Large intestine (tissue), 12 donors: Measurements from ENCODE around the gene TMEM74B. TPM values are rescaled to one million over a fixed set of nuclear protein-coding genes. Genes with fewer than 3 reads are reported as not detected.
"Not testable (repeated sequence)": the region's sequence is repeated elsewhere in the genome, so short reads cannot be mapped to it uniquely, and the experiment has no call there.

Source experiments
- DNase-seq, 2 donors: peaks; one replicate each; pipeline versions ENCODE4 v3.0.0 to v3.0.0-alpha.2; 2013
- H3K27ac ChIP-seq: one replicate; pipeline ENCODE4 v1.5.1; 2013; ENCODE audit warnings: low read length
- H3K27me3 ChIP-seq: 2 replicates; pipeline ENCODE4 v1.6.1; 2013; ENCODE audit warnings: low read length; ENCODE audit not compliant: control insufficient read depth, insufficient read depth
- H3K36me3 ChIP-seq: 2 replicates; pipeline ENCODE4 v1.6.1; 2013; ENCODE audit warnings: low read length; ENCODE audit not compliant: control insufficient read depth, insufficient read depth
- H3K4me1 ChIP-seq: one replicate; pipeline ENCODE4 v1.6.1; 2013; ENCODE audit warnings: low read length; ENCODE audit not compliant: control insufficient read depth, insufficient read depth
- H3K4me3 ChIP-seq: one replicate; pipeline ENCODE4 v1.5.1; 2013; ENCODE audit warnings: low read length
- H3K9me3 ChIP-seq: one replicate; pipeline ENCODE4 v1.6.1; 2013; ENCODE audit warnings: mild to moderate bottlenecking, low read depth, low read length, moderate library complexity; ENCODE audit not compliant: control insufficient read depth
- WGBS: methylation state at CpG from one replicate; pipeline ENCODE4 v1.1.5; 2013; ENCODE audit warnings: low lambda C conversion rate; ENCODE audit not compliant: insufficient coverage; 5-methylcytosine and 5-hydroxymethylcytosine counted together
- long read RNA-seq, 11 donors: transcript quantifications; one replicate each; lab custom pipeline, GENCODE V29; 2026
- polyA plus RNA-seq: library from polyadenylated mRNA; unstranded; fragments of 120-200 nt; gene quantifications from one replicate; pipeline ENCODE4 v1.2.1, GENCODE V29; 2013

The TMEM74B gene
- polyA plus RNA-seq = 58.5 TPM
- long read RNA-seq, donor 1, partial matches to known transcripts = 0 of 6 reads
- long read RNA-seq, donor 1, other reads (novel, unspliced or antisense) = 0 of 6 reads
- long read RNA-seq, donor 2, partial matches to known transcripts = 0 of 7 reads
- long read RNA-seq, donor 2, other reads (novel, unspliced or antisense) = 0 of 7 reads
- long read RNA-seq, donor 3, transcript TMEM74B-201 (2 exons, 1,730 nt) = major isoform, 6 of 9 reads
- long read RNA-seq, donor 3, partial matches to known transcripts = 0 of 9 reads
- long read RNA-seq, donor 3, other reads (novel, unspliced or antisense) = 0 of 9 reads
- long read RNA-seq, donor 4 = 0 reads
- long read RNA-seq, donor 5, partial matches to known transcripts = 0 of 1 reads
- long read RNA-seq, donor 5, other reads (novel, unspliced or antisense) = 0 of 1 reads
- long read RNA-seq, donor 6, partial matches to known transcripts = 0 of 4 reads
- long read RNA-seq, donor 6, other reads (novel, unspliced or antisense) = 0 of 4 reads
- long read RNA-seq, donor 7 = 0 reads
- long read RNA-seq, donor 8, partial matches to known transcripts = 0 of 5 reads
- long read RNA-seq, donor 8, other reads (novel, unspliced or antisense) = 0 of 5 reads
- long read RNA-seq, donor 9, partial matches to known transcripts = 8 of 11 reads
- long read RNA-seq, donor 9, other reads (novel, unspliced or antisense) = 0 of 11 reads
- long read RNA-seq, donor 10, partial matches to known transcripts = 21 of 23 reads
- long read RNA-seq, donor 10, other reads (novel, unspliced or antisense) = 0 of 23 reads
- long read RNA-seq, donor 11, partial matches to known transcripts = 5 of 6 reads
- long read RNA-seq, donor 11, other reads (novel, unspliced or antisense) = 0 of 6 reads

GRCh38 chr20:1184638-1185315, at the start of gene TMEM74B:
TMEM74B (minus strand) TSS chr20:1184981; CDS start chr20:1183801, 1,180 bp downstream.
- peaks cover 14% of the 10 kb centered on the region for H3K27me3 ChIP-seq
- peak within 1 kb of the TSS; percentile 52 for H3K4me3 ChIP-seq
- DNase-seq = peak in 1 of 2 donors; percentile 65
- H3K4me1 ChIP-seq = peaks cover 34% of the 10 kb centered on the region
- no CpG with 5 or more reads among the region's 76 CpGs for WGBS
- peaks cover 6% of the 10 kb centered on the region for H3K36me3 ChIP-seq
- H3K9me3 ChIP-seq = peaks cover 5% of the 10 kb centered on the region
- H3K27ac ChIP-seq = peak within 1 kb of the TSS; percentile 53

GRCh38 chr20:1232286-1233111, 47.7 kb upstream of the TMEM74B start:
- DNase-seq = no peak
- H3K4me3 ChIP-seq = no peak overlapping the region
- no peak overlapping the region for H3K27ac ChIP-seq
- 73% methylated on average over 3 of the region's 3 CpGs for WGBS
- H3K4me1 ChIP-seq = no peaks in the 10 kb centered on the region
- H3K9me3 ChIP-seq = no peaks in the 10 kb centered on the region
- H3K36me3 ChIP-seq = no peaks in the 10 kb centered on the region
- H3K27me3 ChIP-seq = peaks cover 33% of the 10 kb centered on the region

GRCh38 chr20:1229541-1229940, 44.8 kb upstream of the TMEM74B start:
- no peak for DNase-seq
- Histone ChIP-seq H3K4me1 (peaks cover 10% of the 10 kb centered on the region), H3K27ac (no peak overlapping the region), H3K4me3 (no peak overlapping the region), H3K27me3 (peaks cover 42% of the 10 kb centered on the region), H3K36me3 (no peaks in the 10 kb centered on the region), H3K9me3 (no peaks in the 10 kb centered on the region)
- 79% methylated on average over 3 of the region's 3 CpGs for WGBS

DNA sequence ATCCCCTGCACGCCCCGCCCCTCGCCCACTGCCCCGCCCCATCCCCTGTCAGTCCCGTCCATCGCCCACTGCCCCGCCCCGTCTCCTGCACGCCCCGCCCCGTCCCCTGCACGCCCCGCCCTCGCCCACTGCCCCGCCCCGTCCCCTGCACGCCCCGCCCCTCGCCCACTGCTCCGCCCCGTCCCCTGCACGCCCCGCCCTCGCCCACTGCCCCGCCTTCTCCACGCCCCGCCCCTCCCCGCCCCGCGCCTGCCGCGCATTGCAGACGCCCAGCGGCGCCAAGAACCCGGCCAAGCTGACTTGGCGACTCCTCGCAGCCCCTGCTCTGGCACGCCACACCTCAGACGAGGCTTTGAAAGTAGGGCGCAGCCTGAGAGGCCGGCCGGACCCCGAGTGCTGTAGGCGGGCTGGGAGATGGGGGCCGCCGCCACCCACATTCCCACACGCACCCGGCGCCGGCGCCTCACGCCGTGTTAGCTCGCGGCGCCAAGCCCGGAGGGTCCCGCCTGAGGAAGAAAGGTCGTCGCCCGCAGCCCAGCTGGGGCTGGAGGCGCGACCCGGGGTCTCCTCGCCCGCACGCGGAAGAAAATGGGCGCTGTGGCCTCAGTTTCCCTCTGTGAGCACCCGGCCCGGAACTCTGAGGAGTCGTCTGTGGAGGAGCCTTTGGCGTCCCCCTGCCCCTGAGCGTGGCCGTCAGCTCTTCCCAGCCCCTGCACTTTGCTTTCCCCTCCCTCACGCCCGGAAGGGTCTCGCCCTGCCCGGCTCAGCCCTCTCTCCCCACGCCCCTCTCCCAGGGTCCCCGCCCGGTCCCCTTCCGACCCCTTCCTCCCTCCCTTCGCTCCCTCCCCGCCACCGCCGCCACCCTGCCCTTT, 41.2 kb upstream of the TMEM74B start, which contains the start of gene RAD21L1:
RAD21L1 (plus strand) TSS at position 262 of the 872 bp plus-strand sequence. CDS start 2,410 bp downstream, outside the sequence.
- Histone ChIP-seq H3K4me1 (peaks cover 10% of the 10 kb centered on the region), H3K9me3 (no peaks in the 10 kb centered on the region), H3K36me3 (no peaks in the 10 kb centered on the region), H3K27me3 (peaks cover 31% of the 10 kb centered on the region), H3K27ac (no peak within 1 kb of the TSS), H3K4me3 (peak within 1 kb of the TSS; percentile 43)
- DNase-seq = peak; percentile 60 to 68
- WGBS = no CpG with 5 or more reads among the region's 88 CpGs

DNA sequence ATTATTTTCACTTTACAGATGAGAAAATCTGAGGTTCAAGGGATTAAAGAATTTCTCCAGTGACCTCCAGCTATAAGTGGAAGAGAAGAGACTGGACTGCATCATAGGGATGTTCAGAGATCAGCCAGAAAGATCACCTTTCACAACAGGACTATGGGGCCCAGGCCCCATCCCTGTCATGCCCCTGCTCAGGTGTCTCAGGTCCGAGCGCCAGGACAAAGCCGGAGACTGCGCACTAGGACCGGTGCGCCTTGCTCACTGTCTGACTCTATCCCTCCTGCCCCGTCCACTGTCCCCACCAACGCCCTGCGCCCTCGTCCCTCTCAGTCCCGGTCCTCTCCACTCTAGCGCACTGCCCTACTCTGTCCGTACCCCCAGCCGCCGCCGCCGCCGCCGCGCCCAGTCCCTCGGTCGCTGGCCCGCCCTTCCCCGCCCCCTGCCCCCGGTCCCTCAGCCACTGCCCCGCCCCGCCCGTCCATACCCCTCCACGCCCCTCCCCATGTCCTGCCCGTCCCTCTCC, 40.5 kb upstream of the TMEM74B start:
- Histone ChIP-seq H3K36me3 (no peaks in the 10 kb centered on the region), H3K27ac (no peak overlapping the region), H3K27me3 (peaks cover 28% of the 10 kb centered on the region), H3K9me3 (no peaks in the 10 kb centered on the region), H3K4me1 (peaks cover 10% of the 10 kb centered on the region), H3K4me3 (peak overlapping the region; percentile 19)
- peak; percentile 33 to 60 for DNase-seq
- WGBS = no CpG with 5 or more reads among the region's 30 CpGs

DNA sequence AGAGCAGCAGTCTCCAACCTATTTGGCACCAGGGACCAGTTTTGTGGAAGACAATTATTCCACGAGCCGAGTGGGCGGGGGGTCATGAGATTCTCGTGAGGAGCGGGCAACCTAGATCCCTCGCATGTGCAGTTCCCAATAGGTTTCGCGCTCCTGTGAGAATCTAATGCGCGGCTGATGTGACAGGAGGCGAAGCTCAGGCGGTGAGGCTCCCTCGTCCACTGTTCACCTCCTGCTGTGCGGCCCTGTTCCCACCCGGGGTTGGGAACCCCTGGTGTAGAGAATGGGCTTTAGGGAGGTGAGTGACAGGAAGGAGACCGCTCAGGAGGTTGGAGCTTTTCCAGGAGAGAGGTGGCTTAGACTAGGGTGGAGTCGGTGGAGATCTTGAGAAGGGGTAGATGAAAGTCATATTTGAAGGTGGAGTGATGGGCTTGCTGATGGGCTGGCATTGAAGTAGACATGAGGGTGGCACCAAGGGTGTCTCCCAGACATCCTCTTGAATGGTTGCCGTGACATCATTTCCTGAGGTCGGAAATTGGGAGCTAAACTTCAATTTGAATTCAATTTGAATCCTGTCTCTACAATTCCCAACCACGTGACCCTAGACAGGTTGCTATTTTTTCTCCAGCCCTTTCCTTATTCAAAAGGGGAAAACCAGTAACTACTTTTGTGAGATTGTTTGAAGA, 39.6 kb upstream of the TMEM74B start:
- DNase-seq = no peak
- no peak overlapping the region for H3K27ac ChIP-seq
- peaks cover 10% of the 10 kb centered on the region for H3K4me1 ChIP-seq
- no peaks in the 10 kb centered on the region for H3K9me3 ChIP-seq
- WGBS = 80% methylated on average over 1 of the region's 20 CpGs
- H3K4me3 ChIP-seq = no peak overlapping the region
- no peaks in the 10 kb centered on the region for H3K36me3 ChIP-seq
- H3K27me3 ChIP-seq = peaks cover 26% of the 10 kb centered on the region

DNA sequence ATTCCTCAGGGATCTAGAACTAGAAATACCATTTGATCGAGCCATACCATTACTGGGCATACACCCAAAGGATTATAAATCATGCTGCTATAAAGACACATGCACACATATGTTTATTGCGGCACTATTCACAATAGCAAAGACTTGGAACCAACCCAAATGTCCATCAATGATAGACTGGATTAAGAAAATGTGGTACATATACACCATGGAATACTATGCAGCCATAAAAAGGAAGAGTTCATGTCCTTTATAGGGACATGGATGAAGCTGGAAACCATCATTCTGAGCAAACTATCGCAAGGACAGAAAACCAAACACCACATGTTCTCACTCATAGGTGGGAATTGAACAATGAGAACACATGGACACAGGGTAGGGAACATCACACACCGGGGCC, 38.0 kb upstream of the TMEM74B start:
- H3K36me3 ChIP-seq, DNase-seq, H3K4me3 ChIP-seq, H3K9me3 ChIP-seq, H3K27ac ChIP-seq, H3K4me1 ChIP-seq: not testable (repeated sequence)
- WGBS = no CpG with 5 or more reads among the region's 4 CpGs
- H3K27me3 ChIP-seq = peaks cover 18% of the 10 kb centered on the region

GRCh38 chr20:1216527-1217427, 32.0 kb upstream of the TMEM74B start:
- not testable (repeated sequence) for H3K27ac ChIP-seq, H3K27me3 ChIP-seq, H3K9me3 ChIP-seq, H3K36me3 ChIP-seq, DNase-seq, H3K4me3 ChIP-seq, H3K4me1 ChIP-seq
- no CpG with 5 or more reads among the region's 19 CpGs for WGBS
